GM18498 (cell line): ENCODE data around the gene ABCA7.

Experiments
- ATAC-seq: cut with Tn5 transposase; IDR thresholded peaks from one replicate; pipeline ENCODE4 v1.9.1; 2021; ENCODE audit warnings: mild to moderate bottlenecking, moderate library complexity; ENCODE audit not compliant: unreplicated experiment

ABCA7 gene

DNA sequence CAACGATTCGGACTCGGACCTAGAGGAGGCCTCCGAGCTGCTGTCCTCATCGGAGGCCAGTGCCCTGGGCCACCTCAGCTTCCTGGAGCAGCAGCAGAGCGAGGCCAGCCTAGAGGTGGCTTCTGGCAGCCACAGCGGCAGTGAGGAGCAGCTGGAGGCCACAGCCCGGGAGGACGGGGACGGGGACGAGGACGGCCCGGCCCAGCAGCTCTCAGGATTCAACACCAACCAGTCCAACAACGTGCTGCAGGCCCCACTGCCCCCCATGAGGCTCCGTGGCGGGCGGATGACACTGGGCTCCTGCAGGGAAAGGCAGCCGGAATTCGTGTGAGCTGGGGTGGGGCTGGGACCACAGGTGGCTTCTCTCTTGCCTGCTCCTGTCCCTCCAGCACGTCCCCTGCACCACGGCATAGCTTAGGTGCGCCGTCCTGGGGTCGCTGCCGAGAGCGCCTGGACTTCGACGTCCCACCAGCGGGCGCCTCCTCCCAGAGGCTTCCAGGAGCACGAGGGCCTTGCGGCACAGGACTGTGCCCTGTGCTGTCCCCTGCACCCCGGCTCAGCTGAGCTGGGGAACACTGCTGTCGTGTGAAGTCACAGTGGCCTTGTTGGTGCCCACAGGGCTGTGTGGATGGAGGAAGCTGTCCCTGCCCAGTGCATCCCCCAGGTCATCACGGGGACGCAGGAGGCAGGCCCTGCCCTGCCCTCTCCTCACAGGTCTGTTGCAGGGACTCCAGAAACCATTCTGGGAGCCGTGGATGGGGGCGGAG is 46.0 kb downstream of the ABCA7 start:
- ATAC-seq: no peak

DNA sequence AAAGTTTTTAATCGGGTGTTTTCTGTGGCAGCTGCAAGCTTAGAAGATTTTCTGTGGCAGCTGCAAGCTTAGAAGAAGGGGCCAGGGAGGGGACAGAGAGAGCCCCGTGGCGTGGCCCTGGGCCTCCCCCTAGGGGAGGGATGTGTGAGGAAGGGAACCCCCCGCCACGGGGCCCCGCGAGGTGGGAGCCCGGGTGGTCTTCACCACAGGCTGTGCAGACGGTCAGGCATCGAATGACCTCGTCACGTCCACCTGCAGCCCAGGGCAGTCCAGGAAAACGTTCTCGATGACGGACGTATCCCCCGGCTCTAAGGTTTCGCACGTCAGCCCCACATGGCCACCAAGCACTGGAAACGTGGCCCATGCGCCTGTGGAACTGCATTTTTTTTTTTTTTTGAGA is 46.7 kb downstream of the ABCA7 start:
- ATAC-seq: no peak

- no peak for ATAC-seq
Measured at GRCh38 chr19:1087813-1088415, 48.0 kb downstream of the ABCA7 start.

GRCh38 chr19:1088416-1089010 is 48.6 kb downstream of the ABCA7 start:
- no peak for ATAC-seq

- ATAC-seq: no peak
Measured at GRCh38 chr19:1089126-1089771, 49.3 kb downstream of the ABCA7 start.

DNA sequence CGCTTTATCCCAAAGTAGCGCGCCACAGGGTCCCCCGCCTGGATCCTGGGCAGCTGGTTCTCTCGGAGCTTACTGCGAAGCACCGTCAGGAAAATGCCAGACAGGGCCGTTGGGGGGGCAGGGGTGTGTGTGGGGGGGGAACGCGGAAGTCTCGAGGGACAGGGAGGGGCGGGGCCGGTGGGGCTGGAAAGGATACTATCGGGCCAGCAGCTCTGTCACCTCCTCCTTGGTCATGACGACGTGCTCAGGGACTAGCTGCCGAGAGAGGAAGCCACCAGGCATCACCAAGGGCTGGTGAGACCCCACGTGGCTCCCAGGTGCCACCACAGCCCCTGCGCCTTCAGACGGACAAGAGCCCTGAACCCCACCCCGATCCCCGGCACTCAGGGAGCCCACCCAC is 50.0 kb downstream of the ABCA7 start:
- no peak for ATAC-seq

DNA sequence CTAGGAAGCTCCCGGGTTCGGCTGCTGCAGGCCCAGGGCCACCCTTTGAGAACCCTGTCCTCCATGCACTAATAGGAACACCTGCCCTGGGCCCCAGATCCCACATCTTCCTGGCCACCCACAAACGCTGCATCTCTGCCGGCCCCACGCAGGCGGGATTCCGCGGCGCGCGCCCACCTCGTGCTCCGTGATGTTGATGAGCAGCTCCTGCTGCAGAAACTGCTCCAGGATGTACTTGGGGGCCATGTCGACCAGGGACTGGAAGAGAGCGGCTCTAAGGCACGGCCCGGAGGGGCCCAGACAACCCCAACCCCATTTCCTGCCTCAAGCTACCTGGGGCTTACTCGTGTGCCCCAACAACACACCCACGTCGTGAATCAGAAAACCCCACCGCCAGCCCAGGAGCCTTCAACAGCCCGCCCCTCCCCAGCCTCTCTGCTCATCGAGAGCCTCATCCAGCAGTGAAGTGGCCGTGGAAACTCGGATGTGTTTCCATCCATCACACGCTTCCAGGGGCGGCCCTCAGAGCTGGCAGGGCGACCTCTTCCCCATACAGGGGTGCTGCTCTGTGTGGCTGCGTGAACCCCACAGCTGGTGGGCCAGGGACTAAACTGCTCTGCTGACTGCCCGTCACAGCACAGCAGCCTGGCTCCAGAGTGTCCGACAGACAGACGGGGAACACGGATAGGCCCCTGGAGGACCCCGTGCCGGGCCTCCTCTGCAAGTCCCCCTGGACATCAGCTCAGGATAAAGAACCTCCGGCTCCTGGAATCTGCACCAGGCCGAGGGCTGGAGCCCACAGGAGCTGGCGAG is 51.0 kb downstream of the ABCA7 start:
- no peak for ATAC-seq

- ATAC-seq: no peak
Measured at GRCh38 chr19:1091544-1092175, 51.8 kb downstream of the ABCA7 start.

DNA sequence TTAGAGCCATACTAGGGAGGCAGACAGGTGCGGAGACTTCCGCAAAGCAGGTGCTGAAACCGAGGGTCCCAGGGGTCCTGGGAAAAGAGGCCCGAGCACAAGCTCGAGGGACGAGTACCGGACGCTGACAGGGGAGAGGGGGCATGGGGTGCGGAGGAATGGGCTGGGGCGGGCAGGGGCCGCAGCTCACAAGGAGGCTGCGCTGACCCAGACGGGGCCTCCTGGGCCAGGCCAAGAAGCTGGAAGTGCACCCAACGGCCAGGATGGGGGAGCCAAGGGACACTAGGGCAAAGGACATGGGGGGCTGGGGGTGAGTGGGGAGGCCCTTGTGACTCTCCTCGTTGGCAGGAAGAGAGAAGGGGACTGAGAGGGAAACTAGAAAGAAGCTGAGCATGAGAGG is 53.4 kb downstream of the ABCA7 start:
- ATAC-seq: no peak

- ATAC-seq: no peak
Measured at GRCh38 chr19:1093811-1094553, 54.1 kb downstream of the ABCA7 start.

- no peak for ATAC-seq
Measured at GRCh38 chr19:1094655-1094977, 54.7 kb downstream of the ABCA7 start.

DNA sequence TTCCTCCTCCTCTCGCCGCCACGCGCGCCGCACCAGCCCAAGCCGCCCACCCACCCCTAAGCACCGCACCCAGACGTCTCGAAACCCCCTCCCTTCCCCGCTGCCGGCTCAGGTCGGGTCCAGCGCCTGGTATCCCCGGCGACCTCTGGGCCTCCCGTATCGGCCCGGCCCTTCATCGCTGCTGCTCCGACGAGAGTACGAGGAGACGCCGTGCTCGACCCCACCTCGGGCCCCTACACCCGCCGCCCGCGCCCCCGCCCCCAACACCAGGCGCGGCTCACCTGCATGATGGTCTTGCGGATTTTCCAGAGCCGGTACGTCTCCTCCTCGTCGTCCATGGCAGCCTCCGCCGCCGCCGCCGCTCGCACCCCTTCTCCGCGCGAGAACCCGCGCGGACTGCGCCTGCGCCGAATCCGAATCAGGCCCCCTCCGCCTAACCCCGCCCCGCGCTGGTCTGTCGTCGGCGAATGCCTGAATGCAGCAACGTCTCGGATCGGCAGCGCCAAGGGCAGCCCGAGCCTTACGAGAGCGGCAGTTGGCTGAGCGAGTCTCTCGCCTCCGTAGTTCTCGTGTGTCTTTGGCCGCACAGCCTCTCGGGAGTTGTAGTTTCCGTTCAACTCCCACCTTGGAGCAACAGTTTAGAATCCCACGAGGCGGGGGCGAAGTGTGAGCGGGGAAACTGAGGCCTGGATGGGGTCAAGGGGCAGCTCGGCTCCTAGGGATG is 55.2 kb downstream of the ABCA7 start, which contains the start of gene POLR2E:
Gene POLR2E (minus strand): TSS at position 398 of the 724 bp plus-strand sequence. CDS start 60 bp downstream, at position 338.
- peak; percentile 88 for ATAC-seq

GRCh38 chr19:1097810-1098176 is 57.9 kb downstream of the ABCA7 start:
- ATAC-seq: no peak

GRCh38 chr19:1098177-1099051 is 58.5 kb downstream of the ABCA7 start:
- no peak for ATAC-seq

DNA sequence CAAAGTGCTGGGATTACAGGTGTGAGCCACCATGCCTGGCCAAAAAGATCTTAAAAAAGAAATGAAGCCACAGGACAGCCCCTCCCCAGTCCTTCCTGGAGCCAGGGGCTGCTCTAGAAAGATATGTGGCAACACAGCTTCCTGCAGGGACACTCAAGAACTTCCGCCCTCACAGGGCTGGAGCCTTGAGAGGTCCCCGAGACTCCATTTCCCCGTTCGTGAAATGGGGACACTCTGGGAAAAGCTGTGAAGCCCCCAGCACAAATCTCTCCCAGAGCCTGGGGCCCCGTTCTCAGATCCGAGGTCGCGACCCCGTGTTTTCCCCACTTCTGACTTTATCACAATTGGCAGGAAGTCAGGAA is 61.4 kb downstream of the ABCA7 start:
- no peak for ATAC-seq

DNA sequence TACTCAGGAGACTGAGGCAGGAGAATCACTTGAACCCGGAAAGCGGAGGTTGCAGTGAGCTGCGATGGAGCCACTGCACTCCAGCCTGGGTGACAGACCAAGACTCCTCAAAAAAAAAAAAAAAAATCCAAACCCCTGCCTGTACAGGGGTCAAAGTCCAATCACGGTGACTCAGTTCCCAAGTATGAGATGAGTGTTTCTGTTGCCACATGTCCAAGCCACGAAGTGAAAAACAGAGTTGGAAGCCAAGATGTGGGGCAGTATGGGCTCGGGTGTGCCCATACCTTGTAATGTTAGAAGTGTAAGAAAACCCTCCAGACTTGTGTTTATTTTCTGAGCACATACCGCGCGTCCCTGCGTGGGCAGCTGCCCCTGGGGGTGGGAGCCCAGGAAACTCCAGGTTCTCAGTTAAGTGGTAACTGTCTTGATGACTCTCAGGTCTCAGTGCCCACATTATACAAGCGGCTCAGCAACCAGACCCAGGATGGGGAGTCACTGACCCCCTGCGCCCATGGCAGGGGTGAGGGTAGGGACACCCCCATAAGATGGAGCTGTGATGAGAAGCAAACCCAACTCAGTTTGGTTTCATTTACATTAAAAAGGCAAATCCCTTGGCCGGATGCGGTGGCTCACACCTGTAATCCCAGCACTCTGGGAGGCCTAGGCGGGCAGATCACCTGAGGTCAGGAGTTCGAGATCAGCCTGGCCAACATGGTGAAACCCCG is 62.7 kb downstream of the ABCA7 start:
- no peak for ATAC-seq

DNA sequence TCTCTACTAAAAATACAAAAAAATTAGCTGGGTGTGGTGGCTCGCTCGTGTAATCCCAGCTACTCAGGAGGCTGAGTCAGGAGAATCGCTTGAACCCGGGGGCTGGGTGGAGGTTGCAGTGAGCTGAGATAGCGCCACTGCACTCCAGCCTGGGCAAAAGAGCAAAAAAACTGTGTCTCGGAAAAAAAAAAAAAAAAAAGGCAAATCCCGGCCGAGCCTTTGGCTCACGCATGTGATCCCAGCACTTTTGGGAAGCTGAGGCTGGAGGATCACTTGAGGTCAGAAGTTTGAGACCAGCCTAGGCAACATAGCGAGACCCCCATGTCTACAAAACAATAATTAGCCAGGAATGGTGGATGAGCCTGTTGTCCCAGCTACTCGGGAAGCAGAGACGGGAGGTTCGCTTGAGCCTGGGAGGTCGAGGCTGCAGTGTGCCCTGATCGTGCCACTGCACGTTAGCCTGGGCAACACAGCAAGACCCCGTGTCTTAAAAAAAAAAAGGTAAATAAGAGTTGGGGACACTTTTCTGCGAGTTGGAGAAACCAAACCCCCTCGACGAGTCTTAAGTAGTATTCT is 63.3 kb downstream of the ABCA7 start:
- ATAC-seq: no peak
